NB4 (cell line): ENCODE results near the gene GPC1.

ENCODE experiments used
- DNase-seq: peaks from one replicate; pipeline ENCODE4 v3.0.0; 2010; ENCODE audit warnings: low read depth
- H3K4me3 ChIP-seq: one replicate; pipeline ENCODE4 v1.5.1; 2011; ENCODE audit warnings: mild to moderate bottlenecking, low read depth, low read length, moderate library complexity
- MYC ChIP-seq: IDR thresholded peaks from 2 replicates; pipeline ENCODE4 v1.6.1; 2011; ENCODE audit warnings: low read depth, low read length
- POLR2A ChIP-seq: IDR thresholded peaks from 2 replicates; pipeline ENCODE4 v1.6.1; 2011; ENCODE audit warnings: mild to moderate bottlenecking; ENCODE audit not compliant: insufficient read length; ENCODE audit errors: extremely low read depth
- TF ChIP-seq, protein P1 (sequence below): IDR thresholded peaks from one replicate; pipeline ENCODE4 v1.5.1; 2012; ENCODE audit warnings: low read depth, low read length
- TF ChIP-seq, protein P2 (sequence below): IDR thresholded peaks from 2 replicates; pipeline ENCODE4 v1.6.1; 2011; ENCODE audit warnings: low read depth, low read length

Gene GPC1

GRCh38 chr2:240427729-240428128 is 7.7 kb upstream of the GPC1 start:
- no peak for DNase-seq
- H3K4me3 ChIP-seq, result no peak overlapping the region
- TF ChIP-seq, protein P1, sequence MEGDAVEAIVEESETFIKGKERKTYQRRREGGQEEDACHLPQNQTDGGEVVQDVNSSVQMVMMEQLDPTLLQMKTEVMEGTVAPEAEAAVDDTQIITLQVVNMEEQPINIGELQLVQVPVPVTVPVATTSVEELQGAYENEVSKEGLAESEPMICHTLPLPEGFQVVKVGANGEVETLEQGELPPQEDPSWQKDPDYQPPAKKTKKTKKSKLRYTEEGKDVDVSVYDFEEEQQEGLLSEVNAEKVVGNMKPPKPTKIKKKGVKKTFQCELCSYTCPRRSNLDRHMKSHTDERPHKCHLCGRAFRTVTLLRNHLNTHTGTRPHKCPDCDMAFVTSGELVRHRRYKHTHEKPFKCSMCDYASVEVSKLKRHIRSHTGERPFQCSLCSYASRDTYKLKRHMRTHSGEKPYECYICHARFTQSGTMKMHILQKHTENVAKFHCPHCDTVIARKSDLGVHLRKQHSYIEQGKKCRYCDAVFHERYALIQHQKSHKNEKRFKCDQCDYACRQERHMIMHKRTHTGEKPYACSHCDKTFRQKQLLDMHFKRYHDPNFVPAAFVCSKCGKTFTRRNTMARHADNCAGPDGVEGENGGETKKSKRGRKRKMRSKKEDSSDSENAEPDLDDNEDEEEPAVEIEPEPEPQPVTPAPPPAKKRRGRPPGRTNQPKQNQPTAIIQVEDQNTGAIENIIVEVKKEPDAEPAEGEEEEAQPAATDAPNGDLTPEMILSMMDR, result no peak
- TF ChIP-seq, protein P2, sequence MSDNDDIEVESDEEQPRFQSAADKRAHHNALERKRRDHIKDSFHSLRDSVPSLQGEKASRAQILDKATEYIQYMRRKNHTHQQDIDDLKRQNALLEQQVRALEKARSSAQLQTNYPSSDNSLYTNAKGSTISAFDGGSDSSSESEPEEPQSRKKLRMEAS, result no peak
- no peak for TF ChIP-seq MYC
- no peak for TF ChIP-seq POLR2A

- TF ChIP-seq, protein P2, result no peak
- TF ChIP-seq, protein P1, result no peak
- TF ChIP-seq MYC (no peak), POLR2A (no peak)
- DNase-seq, result no peak
- no peak overlapping the region for H3K4me3 ChIP-seq
Observed at GRCh38 chr2:240428245-240428644, 7.2 kb upstream of the GPC1 start.

DNA sequence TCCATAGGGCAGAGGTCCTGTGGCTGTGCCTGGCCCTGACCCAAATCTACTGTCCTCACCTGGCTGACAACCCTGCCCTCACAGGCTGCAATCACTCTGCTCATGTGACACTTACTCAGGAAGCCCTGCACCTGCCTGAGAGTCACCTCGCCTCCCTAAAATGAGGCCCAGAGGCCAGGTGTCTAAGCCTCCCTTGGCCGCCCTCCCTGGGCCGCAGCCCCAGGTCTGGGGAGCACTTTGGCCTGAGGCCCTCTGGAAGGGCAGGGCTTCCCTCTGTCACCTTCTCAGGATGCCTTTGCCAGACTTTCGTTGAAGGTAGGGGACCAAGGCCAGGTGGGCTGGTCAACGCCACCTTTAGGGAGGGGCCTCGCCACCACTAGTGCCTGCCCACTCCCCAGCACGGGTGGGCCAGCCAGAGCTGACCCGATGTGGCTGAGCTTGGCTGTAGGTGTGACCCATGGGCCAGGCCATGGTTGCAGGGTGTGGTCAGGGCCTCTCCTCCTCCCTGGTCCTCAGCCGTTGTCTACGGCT is 6.1 kb upstream of the GPC1 start:
- DNase-seq, result no peak
- H3K4me3 ChIP-seq, result no peak overlapping the region
- TF ChIP-seq, protein P1, result no peak
- TF ChIP-seq MYC (no peak), POLR2A (no peak)
- TF ChIP-seq, protein P2, result no peak

GRCh38 chr2:240429872-240430491 is 5.5 kb upstream of the GPC1 start:
- TF ChIP-seq POLR2A, result no peak
- TF ChIP-seq, protein P2, result no peak
- TF ChIP-seq, protein P1, result no peak
- TF ChIP-seq MYC, result no peak
- no peak for DNase-seq

GRCh38 chr2:240430595-240430994 is 4.9 kb upstream of the GPC1 start:
- no peak for DNase-seq
- TF ChIP-seq, protein P2, result no peak
- TF ChIP-seq, protein P1, result no peak
- TF ChIP-seq MYC, result no peak
- TF ChIP-seq POLR2A, result no peak
- H3K4me3 ChIP-seq, result no peak overlapping the region

More at GRCh38 chr2:240429872-240430491, 5.5 kb upstream of the GPC1 start:
- H3K4me3 ChIP-seq, result no peak overlapping the region

- no peak for DNase-seq
- TF ChIP-seq, protein P2, result no peak
- TF ChIP-seq MYC (no peak), POLR2A (no peak)
- TF ChIP-seq, protein P1, result no peak
- H3K4me3 ChIP-seq, result no peak overlapping the region
Observed at GRCh38 chr2:240431271-240431660, 4.2 kb upstream of the GPC1 start.
